K562 (cell line): ENCODE data around the gene NEDD4L. TPM values are rescaled to one million over a fixed set of nuclear protein-coding genes. Genes with fewer than 3 reads are reported as not detected.

Source experiments
- CAMTA2 ChIP-seq: fragments of 250-450 bp; sonication (Bioruptor Pico); conservative IDR thresholded peaks from 2 replicates; pipeline ENCODE4 v1.5.1; 2022
- MEF2D ChIP-seq: conservative IDR thresholded peaks from 2 replicates; pipeline ENCODE4 v1.6.1; 2016; ENCODE audit warnings: low read depth, missing genetic modification characterization, missing compliant biosample characterization
- RFX1 ChIP-seq: fragments of 450-650 bp; IDR thresholded peaks from 2 replicates; pipeline ENCODE4 v1.6.1; 2016; ENCODE audit warnings: mild to moderate bottlenecking, moderate library complexity
- SMARCA4 ChIP-seq: fragments of 450-650 bp; IDR thresholded peaks from 2 replicates; pipeline ENCODE4 v1.6.1; 2016
- TEAD2 ChIP-seq: fragments of 450-650 bp; IDR thresholded peaks from 2 replicates; pipeline ENCODE4 v1.6.1; 2016; ENCODE audit warnings: missing genetic modification characterization, control low read depth, missing compliant biosample characterization
- ZKSCAN8 ChIP-seq: fragments of 200-800 bp; sonication (Bioruptor generic); IDR thresholded peaks from 2 replicates; pipeline ENCODE4 v1.6.1; 2016; ENCODE audit warnings: missing genetic modification characterization, missing compliant biosample characterization
- ZNF124 ChIP-seq: sonication (generic); formaldehyde crosslinking; IDR thresholded peaks from 2 replicates; pipeline ENCODE4 v1.8.1; 2022; ENCODE audit warnings: missing genetic modification reagents
- ZNF143 ChIP-seq: sonication (generic); formaldehyde crosslinking; IDR thresholded peaks from 2 replicates; pipeline ENCODE4 v1.9.0; 2022; ENCODE audit warnings: mild to moderate bottlenecking, missing genetic modification reagents
- polyA plus RNA-seq, 8 experiments: library from polyadenylated mRNA; depleted of rRNA in 4 of 8; stranded (reverse) in 5 of 8; unstranded in 3 of 8; fragments of >200 nt; fragmentation: Nextera tagmentation in 2 of 8; fragmentation: Illumina TruSeq in 1 of 8; extraction: Ambion mirVana in 2 of 8; extraction: Trizol in 1 of 8; gene quantifications; 2 replicates each; pipeline versions ENCODE4 v1.2.1 to v1.2.3, GENCODE V29; 2011 to 2014; ENCODE audit warnings: inconsistent platforms in 1 of 8, missing spikeins in 1 of 8
- total RNA-seq, 7 experiments: library from RNA; depleted of rRNA in 6 of 7; stranded (reverse); fragments of >200 nt in 6 of 7; fragmentation: Illumina TruSeq in 2 of 7; extraction: Trizol in 2 of 7; gene quantifications; 2 replicates each; pipeline versions ENCODE4 v1.2.1 to v1.2.3, GENCODE V29; 2011 to 2021; ENCODE audit warnings: low replicate concordance in 1 of 7
- TF ChIP-seq, protein P1 (sequence below): fragments of 150-350 bp; conservative IDR thresholded peaks from 2 replicates; pipeline ENCODE4 v1.6.1; 2014; ENCODE audit warnings: low read length
- TF ChIP-seq, protein P2 (sequence below): fragments of 450-650 bp; formaldehyde crosslinking; IDR thresholded peaks from 2 replicates; pipeline ENCODE4 v1.4.0; 2020; ENCODE audit warnings: mild to moderate bottlenecking
- TF ChIP-seq, protein P3 (sequence below): fragments of 450-650 bp; IDR thresholded peaks from 2 replicates; pipeline ENCODE4 v1.6.1; 2016; ENCODE audit warnings: antibody characterized with exemption
- TF ChIP-seq, protein P4 (sequence below): IDR thresholded peaks from 2 replicates; pipeline ENCODE4 v1.6.1; 2012; ENCODE audit warnings: low read depth, low read length, improper control_type of control experiment, borderline replicate concordance
- TF ChIP-seq, protein P5 (sequence below), 2 experiments: fragments of 450-650 bp; IDR thresholded peaks; 2 replicates each; pipeline ENCODE4 v1.6.1; 2016; ENCODE audit warnings: mild to moderate bottlenecking in 2 of 2, borderline replicate concordance in 1 of 2, low read depth in 1 of 2, moderate library complexity in 1 of 2

NEDD4L gene
- total and polyA plus RNA-seq, 9 of the 15 experiments (the other 6 are each of a cell fraction or from before 2014, with no cell fraction given): 8.1 to 33.4 (median 19.9) TPM

DNA sequence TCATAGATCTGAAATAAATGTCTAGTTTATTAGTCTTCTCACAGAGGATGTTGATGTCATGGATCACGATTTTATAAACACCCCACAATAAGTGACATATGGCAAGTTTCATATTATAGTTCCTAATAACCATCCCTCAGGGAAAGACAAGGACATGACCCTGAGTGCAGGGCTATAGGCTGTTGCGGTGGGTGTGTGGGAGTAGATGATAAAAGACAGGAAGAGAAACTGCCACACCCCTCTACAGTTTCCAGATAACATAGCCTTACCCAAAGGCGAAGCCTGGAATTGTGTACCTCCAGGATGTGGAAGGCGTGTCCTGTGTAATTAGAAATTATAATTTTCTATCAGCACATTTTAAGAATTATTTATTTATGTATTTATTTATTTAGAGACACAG lies 2.4 kb upstream of the NEDD4L start (continued):
- TF ChIP-seq, protein P1, sequence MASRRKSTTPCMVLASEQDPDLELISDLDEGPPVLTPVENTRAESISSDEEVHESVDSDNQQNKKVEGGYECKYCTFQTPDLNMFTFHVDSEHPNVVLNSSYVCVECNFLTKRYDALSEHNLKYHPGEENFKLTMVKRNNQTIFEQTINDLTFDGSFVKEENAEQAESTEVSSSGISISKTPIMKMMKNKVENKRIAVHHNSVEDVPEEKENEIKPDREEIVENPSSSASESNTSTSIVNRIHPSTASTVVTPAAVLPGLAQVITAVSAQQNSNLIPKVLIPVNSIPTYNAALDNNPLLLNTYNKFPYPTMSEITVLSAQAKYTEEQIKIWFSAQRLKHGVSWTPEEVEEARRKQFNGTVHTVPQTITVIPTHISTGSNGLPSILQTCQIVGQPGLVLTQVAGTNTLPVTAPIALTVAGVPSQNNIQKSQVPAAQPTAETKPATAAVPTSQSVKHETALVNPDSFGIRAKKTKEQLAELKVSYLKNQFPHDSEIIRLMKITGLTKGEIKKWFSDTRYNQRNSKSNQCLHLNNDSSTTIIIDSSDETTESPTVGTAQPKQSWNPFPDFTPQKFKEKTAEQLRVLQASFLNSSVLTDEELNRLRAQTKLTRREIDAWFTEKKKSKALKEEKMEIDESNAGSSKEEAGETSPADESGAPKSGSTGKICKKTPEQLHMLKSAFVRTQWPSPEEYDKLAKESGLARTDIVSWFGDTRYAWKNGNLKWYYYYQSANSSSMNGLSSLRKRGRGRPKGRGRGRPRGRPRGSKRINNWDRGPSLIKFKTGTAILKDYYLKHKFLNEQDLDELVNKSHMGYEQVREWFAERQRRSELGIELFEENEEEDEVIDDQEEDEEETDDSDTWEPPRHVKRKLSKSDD: no peak
- TF ChIP-seq, protein P2, sequence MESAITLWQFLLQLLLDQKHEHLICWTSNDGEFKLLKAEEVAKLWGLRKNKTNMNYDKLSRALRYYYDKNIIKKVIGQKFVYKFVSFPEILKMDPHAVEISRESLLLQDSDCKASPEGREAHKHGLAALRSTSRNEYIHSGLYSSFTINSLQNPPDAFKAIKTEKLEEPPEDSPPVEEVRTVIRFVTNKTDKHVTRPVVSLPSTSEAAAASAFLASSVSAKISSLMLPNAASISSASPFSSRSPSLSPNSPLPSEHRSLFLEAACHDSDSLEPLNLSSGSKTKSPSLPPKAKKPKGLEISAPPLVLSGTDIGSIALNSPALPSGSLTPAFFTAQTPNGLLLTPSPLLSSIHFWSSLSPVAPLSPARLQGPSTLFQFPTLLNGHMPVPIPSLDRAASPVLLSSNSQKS (CRISPR knock-in tag): no peak
- TF ChIP-seq TEAD2 (tag) (no peak), SMARCA4 (peak; percentile 85), RFX1 (no peak), CAMTA2 (CRISPR knock-in tag) (no peak), ZNF124 (CRISPR knock-in tag) (no peak), ZNF143 (CRISPR knock-in tag) (no peak), MEF2D (tag) (no peak), ZKSCAN8 (CRISPR knock-in tag) (no peak)
- TF ChIP-seq, protein P3, sequence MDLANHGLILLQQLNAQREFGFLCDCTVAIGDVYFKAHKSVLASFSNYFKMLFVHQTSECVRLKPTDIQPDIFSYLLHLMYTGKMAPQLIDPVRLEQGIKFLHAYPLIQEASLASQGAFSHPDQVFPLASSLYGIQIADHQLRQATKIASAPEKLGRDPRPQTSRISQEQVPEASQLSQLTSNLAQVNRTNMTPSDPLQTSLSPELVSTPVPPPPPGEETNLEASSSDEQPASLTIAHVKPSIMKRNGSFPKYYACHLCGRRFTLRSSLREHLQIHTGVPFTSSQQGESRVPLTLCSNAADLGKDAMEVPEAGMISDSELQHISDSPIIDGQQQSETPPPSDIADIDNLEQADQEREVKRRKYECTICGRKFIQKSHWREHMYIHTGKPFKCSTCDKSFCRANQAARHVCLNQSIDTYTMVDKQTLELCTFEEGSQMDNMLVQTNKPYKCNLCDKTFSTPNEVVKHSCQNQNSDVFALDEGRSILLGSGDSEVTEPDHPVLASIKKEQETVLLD: no peak
- TF ChIP-seq, protein P4, sequence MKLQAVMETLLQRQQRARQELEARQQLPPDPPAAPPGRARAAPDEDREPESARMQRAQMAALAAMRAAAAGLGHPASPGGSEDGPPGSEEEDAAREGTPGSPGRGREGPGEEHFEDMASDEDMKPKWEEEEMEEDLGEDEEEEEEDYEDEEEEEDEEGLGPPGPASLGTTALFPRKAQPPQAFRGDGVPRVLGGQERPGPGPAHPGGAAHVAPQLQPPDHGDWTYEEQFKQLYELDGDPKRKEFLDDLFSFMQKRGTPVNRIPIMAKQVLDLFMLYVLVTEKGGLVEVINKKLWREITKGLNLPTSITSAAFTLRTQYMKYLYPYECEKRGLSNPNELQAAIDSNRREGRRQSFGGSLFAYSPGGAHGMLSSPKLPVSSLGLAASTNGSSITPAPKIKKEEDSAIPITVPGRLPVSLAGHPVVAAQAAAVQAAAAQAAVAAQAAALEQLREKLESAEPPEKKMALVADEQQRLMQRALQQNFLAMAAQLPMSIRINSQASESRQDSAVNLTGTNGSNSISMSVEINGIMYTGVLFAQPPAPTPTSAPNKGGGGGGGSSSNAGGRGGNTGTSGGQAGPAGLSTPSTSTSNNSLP: 0 out of 2 replicates have a peak, but pooled peaks have one; percentile 48
- TF ChIP-seq, protein P5, sequence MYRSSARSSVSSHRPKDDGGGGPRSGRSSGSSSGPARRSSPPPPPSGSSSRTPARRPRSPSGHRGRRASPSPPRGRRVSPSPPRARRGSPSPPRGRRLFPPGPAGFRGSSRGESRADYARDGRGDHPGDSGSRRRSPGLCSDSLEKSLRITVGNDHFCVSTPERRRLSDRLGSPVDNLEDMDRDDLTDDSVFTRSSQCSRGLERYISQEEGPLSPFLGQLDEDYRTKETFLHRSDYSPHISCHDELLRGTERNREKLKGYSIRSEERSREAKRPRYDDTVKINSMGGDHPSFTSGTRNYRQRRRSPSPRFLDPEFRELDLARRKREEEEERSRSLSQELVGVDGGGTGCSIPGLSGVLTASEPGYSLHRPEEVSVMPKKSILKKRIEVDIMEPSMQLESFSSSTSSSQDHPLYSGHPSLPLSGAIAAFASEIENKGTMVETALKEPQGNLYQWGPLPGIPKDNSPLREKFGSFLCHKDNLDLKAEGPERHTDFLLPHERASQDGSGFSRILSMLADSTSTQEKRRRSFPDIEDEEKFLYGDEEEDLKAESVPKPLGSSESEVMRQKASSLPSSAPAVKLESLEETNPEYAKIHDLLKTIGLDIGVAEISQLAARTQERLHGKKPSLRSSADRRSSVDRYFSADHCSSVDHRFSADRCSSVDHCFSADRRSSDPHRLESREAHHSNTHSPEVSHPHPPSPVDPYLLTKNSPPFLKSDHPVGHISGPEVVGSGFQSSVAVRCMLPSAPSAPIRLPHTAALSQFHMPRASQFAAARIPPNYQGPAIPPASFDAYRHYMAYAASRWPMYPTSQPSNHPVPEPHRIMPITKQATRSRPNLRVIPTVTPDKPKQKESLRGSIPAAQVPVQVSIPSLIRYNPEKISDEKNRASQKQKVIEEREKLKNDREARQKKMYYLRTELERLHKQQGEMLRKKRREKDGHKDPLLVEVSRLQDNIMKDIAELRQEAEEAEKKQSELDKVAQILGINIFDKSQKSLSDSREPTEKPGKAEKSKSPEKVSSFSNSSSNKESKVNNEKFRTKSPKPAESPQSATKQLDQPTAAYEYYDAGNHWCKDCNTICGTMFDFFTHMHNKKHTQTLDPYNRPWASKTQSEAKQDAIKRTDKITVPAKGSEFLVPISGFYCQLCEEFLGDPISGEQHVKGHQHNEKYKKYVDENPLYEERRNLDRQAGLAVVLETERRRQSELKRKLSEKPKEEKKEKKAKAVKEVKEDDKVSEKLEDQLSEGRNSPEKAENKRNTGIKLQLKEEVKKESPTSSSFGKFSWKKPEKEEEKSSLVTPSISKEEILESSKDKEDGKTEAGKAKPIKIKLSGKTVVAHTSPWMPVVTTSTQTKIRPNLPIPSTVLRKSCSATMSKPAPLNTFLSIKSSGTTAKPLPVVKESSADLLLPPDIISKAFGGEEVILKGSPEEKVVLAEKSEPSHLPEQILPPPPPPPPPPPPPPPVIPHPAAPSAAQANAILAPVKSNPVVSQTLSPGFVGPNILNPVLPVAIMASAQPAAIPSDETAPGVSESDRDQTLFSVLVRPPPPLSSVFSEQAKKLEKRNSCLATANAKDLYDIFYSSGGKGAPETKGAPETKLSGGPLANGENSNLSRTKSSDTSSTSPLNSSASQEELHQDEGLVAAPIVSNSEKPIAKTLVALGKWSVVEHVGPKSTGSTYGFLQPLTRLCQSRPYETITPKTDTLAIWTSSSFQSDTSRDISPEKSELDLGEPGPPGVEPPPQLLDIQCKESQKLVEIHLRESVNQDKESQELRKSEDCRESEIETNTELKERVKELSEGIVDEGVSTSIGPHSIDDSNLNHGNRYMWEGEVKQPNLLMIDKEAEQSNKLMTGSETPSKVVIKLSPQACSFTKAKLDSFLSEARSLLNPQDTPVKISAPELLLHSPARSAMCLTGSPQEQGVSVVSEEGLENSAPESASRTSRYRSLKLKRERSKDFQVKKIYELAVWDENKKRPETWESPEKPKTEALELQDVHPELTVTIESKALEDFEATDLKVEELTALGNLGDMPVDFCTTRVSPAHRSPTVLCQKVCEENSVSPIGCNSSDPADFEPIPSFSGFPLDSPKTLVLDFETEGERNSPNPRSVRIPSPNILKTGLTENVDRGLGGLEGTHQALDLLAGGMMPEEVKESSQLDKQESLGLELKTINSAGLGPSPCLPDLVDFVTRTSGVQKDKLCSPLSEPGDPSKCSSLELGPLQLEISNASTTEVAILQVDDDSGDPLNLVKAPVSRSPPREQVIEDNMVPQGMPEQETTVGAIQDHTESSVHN (IDR thresholded peaks at IDR 0.05; ENCODE audit: borderline replicate concordance in 1 of 2, low read depth in 1 of 2): no peak
